Fibroblast of skin of right quadriceps (primary cell): Measurements from ENCODE around the gene RSPH4A.
"Not testable (repeated sequence)": the region's sequence is repeated elsewhere in the genome, so short reads cannot be mapped to it uniquely, and the experiment has no call there.

Experiments used
- DNase-seq: peaks from one replicate; pipeline ENCODE4 v3.0.0-alpha.2; 2013

Gene RSPH4A

GRCh38 chr6:116631379-116631990 is 15.2 kb downstream of the RSPH4A start:
- DNase-seq, result no peak

GRCh38 chr6:116633685-116634084 is 17.4 kb downstream of the RSPH4A start:
- DNase-seq, result no peak

DNA sequence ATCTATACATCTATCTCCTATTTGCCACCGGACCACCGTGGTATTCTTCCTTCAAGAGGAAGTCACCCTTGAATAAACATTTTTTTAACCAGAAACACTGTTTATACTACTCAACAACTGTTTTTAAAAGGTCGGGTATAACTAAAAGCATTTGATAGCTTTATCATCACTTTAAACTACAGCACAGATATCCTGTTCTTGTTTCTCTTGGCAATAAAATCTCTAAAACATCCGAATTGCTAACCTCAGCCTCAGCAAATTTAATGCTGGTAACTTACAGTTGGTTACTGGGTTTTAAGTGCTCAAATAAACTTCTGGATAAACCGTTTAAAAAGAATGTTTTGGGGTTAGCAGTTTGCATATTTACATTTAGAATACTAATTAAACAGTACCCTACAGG is 31.9 kb downstream of the RSPH4A start:
- no peak for DNase-seq

- DNase-seq, result no peak
Observed at GRCh38 chr6:116649129-116649528, 32.9 kb downstream of the RSPH4A start.

GRCh38 chr6:116651916-116652315 is 35.6 kb downstream of the RSPH4A start:
- no peak for DNase-seq

GRCh38 chr6:116661594-116661993 is 45.3 kb downstream of the RSPH4A start:
- no peak for DNase-seq

- no peak for DNase-seq
Observed at GRCh38 chr6:116662202-116662601, 45.9 kb downstream of the RSPH4A start.

GRCh38 chr6:116663308-116663707 is 47.0 kb downstream of the RSPH4A start:
- DNase-seq, result no peak

- not testable (repeated sequence) for DNase-seq
Observed at GRCh38 chr6:116664169-116664568, 47.9 kb downstream of the RSPH4A start.

- no peak for DNase-seq
Observed at GRCh38 chr6:116665464-116665863, 49.2 kb downstream of the RSPH4A start.

GRCh38 chr6:116666869-116667268 is 50.6 kb downstream of the RSPH4A start:
- no peak for DNase-seq

DNA sequence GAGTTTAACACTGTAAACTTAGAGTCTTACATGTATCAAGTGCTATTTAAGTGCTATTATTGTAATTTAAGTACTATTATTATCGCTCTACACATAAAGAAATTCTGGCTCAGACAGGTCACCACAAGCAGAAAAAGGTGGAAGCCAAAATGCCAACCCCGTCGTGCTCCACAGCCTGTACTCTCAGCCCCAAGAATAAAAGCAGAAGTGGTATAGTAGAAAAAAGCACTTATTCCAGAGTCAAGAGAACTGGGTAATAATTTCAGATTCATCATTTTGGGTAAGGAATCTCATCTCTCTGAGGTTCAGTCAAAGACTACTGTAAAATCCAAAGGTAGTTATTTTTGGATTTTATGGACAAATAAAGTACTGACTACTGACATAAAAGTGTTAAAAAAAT is 51.3 kb downstream of the RSPH4A start:
- no peak for DNase-seq

GRCh38 chr6:116672306-116672705 is 56.0 kb downstream of the RSPH4A start:
- DNase-seq, result no peak

DNA sequence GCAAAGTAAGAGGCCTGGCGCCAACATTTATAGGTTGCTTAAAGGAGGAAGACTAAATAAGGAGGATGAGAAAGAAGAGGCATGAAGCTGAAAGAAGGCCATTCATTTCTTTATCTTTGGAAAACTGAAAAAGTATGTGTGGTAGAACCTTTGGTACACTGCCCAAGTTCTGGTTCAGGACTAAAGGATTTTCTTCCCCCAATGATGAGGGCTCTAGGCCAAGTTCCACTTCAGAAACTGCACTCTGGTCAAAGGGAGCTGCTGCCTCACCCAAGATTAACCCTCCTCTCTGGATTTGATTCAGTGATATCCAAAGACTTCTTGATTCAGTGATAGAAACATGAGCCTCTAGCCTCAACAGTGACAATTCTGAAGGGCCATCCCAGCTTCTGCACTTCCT is 59.7 kb downstream of the RSPH4A start:
- DNase-seq, result no peak

DNA sequence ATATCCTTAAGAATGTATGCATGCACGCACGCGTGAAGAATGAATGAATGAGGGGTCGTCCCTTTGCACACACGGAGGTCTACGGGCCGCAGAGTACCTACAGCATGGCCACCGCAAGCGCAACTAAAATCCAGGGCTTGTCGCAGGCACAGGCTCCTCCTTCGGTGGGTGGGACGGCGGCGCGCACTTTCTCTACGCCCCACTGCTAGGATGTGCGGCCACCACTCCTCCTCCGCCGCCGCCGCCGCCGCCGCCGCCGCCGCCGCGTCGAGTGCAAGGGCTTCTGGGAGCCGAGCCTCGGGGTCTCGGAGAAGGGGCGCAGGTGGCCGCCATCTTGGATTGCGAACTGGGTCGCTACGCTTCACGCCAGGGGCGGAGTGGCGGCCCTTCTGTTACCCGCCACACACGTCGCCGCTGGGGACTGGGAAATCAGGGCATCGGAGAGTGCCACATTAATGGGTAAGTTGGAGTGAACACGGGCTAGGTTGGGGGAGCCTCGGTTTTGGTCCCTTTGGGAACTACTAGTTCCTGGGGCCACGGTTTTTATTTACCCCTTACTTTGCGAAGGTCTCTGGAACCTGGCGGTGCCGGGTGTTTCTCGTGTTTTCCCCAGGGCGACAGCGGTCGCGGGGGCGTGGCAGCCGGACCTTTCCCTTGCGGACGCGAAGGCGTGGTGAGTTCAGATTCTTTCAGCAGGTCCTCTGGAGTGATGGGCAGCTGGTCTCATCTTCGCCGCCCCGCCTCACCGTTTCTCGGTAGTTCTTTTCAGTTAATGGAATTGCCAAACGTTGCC is 64.8 kb downstream of the RSPH4A start, which contains the start of gene KPNA5:
KPNA5 (plus strand) TSS at position 332 of the 793 bp plus-strand sequence; CDS start at position 456, 124 bp downstream.
- DNase-seq, result peak; percentile 92

- DNase-seq, result peak; percentile 39
Observed at GRCh38 chr6:116682334-116682712, 66.0 kb downstream of the RSPH4A start.
